Liver (tissue), 3 donors: Measurements from ENCODE around the gene FILIP1L.

Source experiments
- ATF3 ChIP-seq: IDR thresholded peaks from 2 replicates; pipeline ENCODE4 v1.6.1; 2016; ENCODE audit warnings: antibody characterized with exemption
- CTCF ChIP-seq: fragments of 150-350 bp; IDR thresholded peaks from 2 replicates; pipeline ENCODE4 v1.5.1; 2017; ENCODE audit warnings: improper control_type of control experiment, low read depth, low read length; ENCODE audit not compliant: missing input control
- GABPA ChIP-seq, 2 donors: IDR thresholded peaks in 1 of 2; conservative IDR thresholded peaks in 1 of 2; 2 replicates each; pipeline ENCODE4 v1.6.1; 2016; ENCODE audit warnings: antibody characterized with exemption in 2 of 2, mild to moderate bottlenecking in 1 of 2, moderate library complexity in 1 of 2
- HNF4G ChIP-seq: IDR thresholded peaks from 2 replicates; pipeline ENCODE4 v1.6.1; 2016; ENCODE audit warnings: antibody characterized with exemption
- JUND ChIP-seq, 2 donors: IDR thresholded peaks; 2 replicates each; pipeline ENCODE4 v1.6.1; 2016; ENCODE audit warnings: antibody characterized with exemption in 2 of 2
- MAX ChIP-seq: IDR thresholded peaks from 2 replicates; pipeline ENCODE4 v1.6.1; 2016; ENCODE audit warnings: antibody characterized with exemption
- NR2F2 ChIP-seq: IDR thresholded peaks from 2 replicates; pipeline ENCODE4 v1.6.1; 2016; ENCODE audit warnings: antibody characterized with exemption
- RAD21 ChIP-seq, 2 donors: IDR thresholded peaks; 2 replicates each; pipeline ENCODE4 v1.6.1; 2016; ENCODE audit warnings: antibody characterized with exemption in 2 of 2, mild to moderate bottlenecking in 2 of 2
- REST ChIP-seq: IDR thresholded peaks from 2 replicates; pipeline ENCODE4 v1.6.1; 2016; ENCODE audit warnings: antibody characterized with exemption, mild to moderate bottlenecking
- RXRA ChIP-seq, 2 donors: IDR thresholded peaks; 2 replicates each; pipeline ENCODE4 v1.6.1; 2017 to 2018; ENCODE audit warnings: antibody characterized with exemption in 2 of 2, mild to moderate bottlenecking in 1 of 2
- SP1 ChIP-seq: IDR thresholded peaks from 2 replicates; pipeline ENCODE4 v1.6.1; 2018; ENCODE audit warnings: antibody characterized with exemption, mild to moderate bottlenecking
- TAF1 ChIP-seq: conservative IDR thresholded peaks from 2 replicates; pipeline ENCODE4 v1.6.1; 2016; ENCODE audit warnings: antibody characterized with exemption, mild to moderate bottlenecking
- YY1 ChIP-seq: IDR thresholded peaks from 2 replicates; pipeline ENCODE4 v1.6.1; 2016; ENCODE audit warnings: antibody characterized with exemption, mild to moderate bottlenecking
- ZBTB33 ChIP-seq: IDR thresholded peaks from 2 replicates; pipeline ENCODE4 v1.6.1; 2016; ENCODE audit warnings: antibody characterized with exemption
- donor health status: healthy.
- donor health status: healthy.

GRCh38 chr3:99855900-99856299 is 258.4 kb downstream of the FILIP1L start:
- TF ChIP-seq CTCF (no peak), ZBTB33 (no peak), MAX (no peak), REST (no peak), HNF4G (no peak), TAF1 (no peak), ATF3 (no peak), RAD21 (IDR thresholded peaks at IDR 0.05) (no peak), SP1 (no peak), JUND (IDR thresholded peaks at IDR 0.05) (no peak), RXRA (IDR thresholded peaks at IDR 0.05) (no peak), YY1 (no peak), GABPA (IDR thresholded peaks at IDR 0.05 in 1 of 2, conservative IDR thresholded peaks at IDR 0.05 in 1 of 2) (no peak), NR2F2 (no peak)
